ENCODE data around the gene PTGDS.

Gene PTGDS

GRCh38 chr9:136962163-136962562 lies 15.1 kb upstream of the PTGDS start:
- H3K27me3 ChIP-seq (replicated peaks; ENCODE audit: control insufficient read depth, insufficient read depth, low read length): no peaks in the 10 kb centered on the region; the same call in 1 of the 2 replicates
- TF ChIP-seq CTCF (IDR thresholded peaks at IDR 0.05; ENCODE audit: insufficient read depth, low read length, poor library complexity, severe bottlenecking): no peak
- H3K36me3 ChIP-seq (ENCODE audit: control insufficient read depth, insufficient read depth, low read length): no peaks in the 10 kb centered on the region
- DNase-seq (ENCODE audit: extremely low read depth, insufficient read length): no peak
- no peak overlapping the region for H3K4me3 ChIP-seq (replicated peaks; ENCODE audit: low read depth, low read length)

GRCh38 chr9:136962701-136963248 lies 14.5 kb upstream of the PTGDS start:
- no peak for TF ChIP-seq CTCF (IDR thresholded peaks at IDR 0.05; ENCODE audit: insufficient read depth, low read length, poor library complexity, severe bottlenecking)
- H3K36me3 ChIP-seq (ENCODE audit: control insufficient read depth, insufficient read depth, low read length): no peaks in the 10 kb centered on the region
- no peak for DNase-seq (ENCODE audit: extremely low read depth, insufficient read length)
- no peak overlapping the region for H3K4me3 ChIP-seq (replicated peaks; ENCODE audit: low read depth, low read length)
- H3K27me3 ChIP-seq (replicated peaks; ENCODE audit: control insufficient read depth, insufficient read depth, low read length): no peaks in the 10 kb centered on the region; the same call in 1 of the 2 replicates

GRCh38 chr9:136963341-136963740 lies 14.0 kb upstream of the PTGDS start:
- DNase-seq (ENCODE audit: extremely low read depth, insufficient read length): no peak
- no peaks in the 10 kb centered on the region for H3K36me3 ChIP-seq (ENCODE audit: control insufficient read depth, insufficient read depth, low read length)
- no peak for TF ChIP-seq CTCF (IDR thresholded peaks at IDR 0.05; ENCODE audit: insufficient read depth, low read length, poor library complexity, severe bottlenecking)
- H3K27me3 ChIP-seq (replicated peaks; ENCODE audit: control insufficient read depth, insufficient read depth, low read length): no peaks in the 10 kb centered on the region; the same call in 1 of the 2 replicates
- H3K4me3 ChIP-seq (replicated peaks; ENCODE audit: low read depth, low read length): no peak overlapping the region

GRCh38 chr9:136963751-136964150 lies 13.6 kb upstream of the PTGDS start:
- DNase-seq (ENCODE audit: extremely low read depth, insufficient read length): no peak
- Histone ChIP-seq H3K4me3 (replicated peaks; ENCODE audit: low read depth, low read length) (no peak overlapping the region), H3K27me3 (replicated peaks; ENCODE audit: control insufficient read depth, insufficient read depth, low read length) (no peaks in the 10 kb centered on the region; the same call in 1 of the 2 replicates), H3K36me3 (ENCODE audit: control insufficient read depth, insufficient read depth, low read length) (no peaks in the 10 kb centered on the region)
- no peak for TF ChIP-seq CTCF (IDR thresholded peaks at IDR 0.05; ENCODE audit: insufficient read depth, low read length, poor library complexity, severe bottlenecking)

- DNase-seq (ENCODE audit: extremely low read depth, insufficient read length): no peak
- TF ChIP-seq CTCF (IDR thresholded peaks at IDR 0.05; ENCODE audit: insufficient read depth, low read length, poor library complexity, severe bottlenecking): no peak
Observed at GRCh38 chr9:136964171-136964689, 13.1 kb upstream of the PTGDS start.

More at GRCh38 chr9:136964171-136964689, 13.1 kb upstream of the PTGDS start:
- H3K4me3 ChIP-seq (replicated peaks; ENCODE audit: low read depth, low read length): no peak overlapping the region
- no peaks in the 10 kb centered on the region; the same call in 1 of the 2 replicates for H3K27me3 ChIP-seq (replicated peaks; ENCODE audit: control insufficient read depth, insufficient read depth, low read length)
- no peaks in the 10 kb centered on the region for H3K36me3 ChIP-seq (ENCODE audit: control insufficient read depth, insufficient read depth, low read length)

Data from GM06990 (cell line).